GOT3 (cell line): ENCODE measurements around the gene MYT1.

Source experiments
- DNase-seq: peaks from one replicate; lab custom pipeline; 2025; ENCODE audit warnings: mixed read lengths; lab: John Stamatoyannopoulos, UW

MYT1 gene

GRCh38 chr20:64245746-64246595 is 81.7 kb downstream of the MYT1 start:
- no peak for DNase-seq

DNA sequence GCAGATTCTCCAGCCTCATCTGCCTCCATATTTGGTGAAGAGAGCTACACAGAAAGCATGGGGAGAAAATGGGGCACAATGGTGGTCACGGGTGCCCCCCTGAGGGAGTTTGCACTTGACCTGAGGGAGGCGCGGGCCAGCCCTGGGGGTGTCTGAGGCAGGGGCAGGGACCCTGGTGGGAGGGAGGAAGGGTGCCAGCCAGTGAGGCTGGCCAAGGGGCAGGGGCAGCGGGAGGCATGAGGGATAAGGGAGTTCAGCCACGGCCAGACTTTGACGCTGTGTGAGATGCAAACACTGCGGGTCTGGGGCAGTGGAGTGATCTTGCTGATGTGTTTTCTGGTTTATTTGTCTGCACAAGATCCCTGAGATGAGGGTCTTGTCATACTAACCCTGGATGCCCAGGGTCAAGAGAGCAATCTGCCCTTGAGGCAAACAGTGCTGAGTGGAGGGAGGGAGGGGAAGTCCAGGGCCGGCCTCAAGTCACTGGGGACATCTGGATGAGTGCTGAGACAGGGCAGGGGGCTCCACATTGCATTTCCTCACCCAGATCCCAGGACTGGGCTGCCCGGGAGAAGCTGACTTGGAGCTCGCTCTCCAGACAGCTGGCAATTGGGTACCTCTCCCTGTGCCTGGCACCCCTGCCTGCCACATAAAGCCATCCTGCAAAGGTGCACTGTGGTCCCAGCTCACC is 82.5 kb downstream of the MYT1 start:
- no peak for DNase-seq

GRCh38 chr20:64247307-64247618 is 83.0 kb downstream of the MYT1 start:
- DNase-seq, result no peak

GRCh38 chr20:64247970-64248841 is 84.0 kb downstream of the MYT1 start:
- DNase-seq, result no peak

DNA sequence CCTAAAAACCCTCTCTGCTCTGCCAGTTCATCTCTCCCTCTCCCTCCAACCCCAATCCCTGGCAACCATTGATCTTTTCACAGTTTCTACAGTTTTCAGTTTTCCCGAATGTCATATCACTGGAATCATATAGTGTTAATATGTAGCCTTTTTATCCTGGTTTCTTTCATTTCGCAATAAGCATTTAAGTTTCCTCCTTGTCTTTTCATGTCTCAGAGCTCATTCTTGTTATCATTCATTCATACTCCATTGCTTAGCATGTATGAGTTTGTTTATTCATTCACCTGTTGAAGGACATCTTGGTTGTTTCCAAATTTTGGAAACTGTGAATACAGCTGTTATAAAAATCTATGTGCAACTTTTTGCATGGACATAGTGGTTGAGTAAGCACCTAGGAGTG is 85.8 kb downstream of the MYT1 start:
- DNase-seq, result no peak

DNA sequence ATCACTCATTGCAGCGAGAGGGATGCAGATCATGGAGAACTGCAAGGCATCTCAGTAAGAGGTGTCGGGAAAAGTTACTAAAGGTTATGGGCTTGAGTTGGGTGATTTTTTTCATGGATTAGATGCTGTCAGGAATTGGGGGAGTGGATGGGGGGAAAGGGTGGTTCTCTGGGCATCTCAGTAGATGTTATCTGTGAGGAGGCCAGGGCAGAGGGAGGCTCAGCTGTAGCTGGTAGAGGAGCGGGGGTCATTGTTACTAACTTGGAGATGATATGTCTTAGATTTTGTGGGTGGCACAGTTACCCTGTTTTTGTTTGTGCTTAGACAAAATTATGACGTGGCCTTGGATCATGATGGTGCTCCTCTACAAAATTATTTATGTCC is 88.7 kb downstream of the MYT1 start:
- no peak for DNase-seq

DNA sequence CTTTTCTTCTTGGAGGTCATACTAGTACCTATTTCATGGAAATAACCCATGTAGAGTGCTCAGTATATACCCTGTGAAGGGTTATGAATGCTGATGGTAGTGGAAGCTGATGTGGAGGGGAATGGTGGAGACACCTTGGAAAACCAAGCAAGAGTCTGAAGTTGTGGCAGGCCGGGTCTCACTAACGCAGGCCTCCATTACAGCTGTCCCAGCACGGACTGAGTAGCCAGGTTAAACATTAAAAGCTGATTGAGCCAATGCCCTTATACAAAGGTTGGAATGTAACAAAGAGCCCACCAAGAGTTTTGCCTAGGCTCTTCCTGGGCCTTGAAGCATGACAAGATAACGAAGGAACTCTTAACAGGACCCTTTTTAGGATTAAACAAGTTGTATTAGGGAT is 89.2 kb downstream of the MYT1 start:
- DNase-seq, result no peak

- DNase-seq, result no peak
These were observed 89.9 kb downstream of the MYT1 start for GRCh38 chr20:64254156-64254555.

GRCh38 chr20:64254571-64255360 is 90.5 kb downstream of the MYT1 start:
- no peak for DNase-seq

DNA sequence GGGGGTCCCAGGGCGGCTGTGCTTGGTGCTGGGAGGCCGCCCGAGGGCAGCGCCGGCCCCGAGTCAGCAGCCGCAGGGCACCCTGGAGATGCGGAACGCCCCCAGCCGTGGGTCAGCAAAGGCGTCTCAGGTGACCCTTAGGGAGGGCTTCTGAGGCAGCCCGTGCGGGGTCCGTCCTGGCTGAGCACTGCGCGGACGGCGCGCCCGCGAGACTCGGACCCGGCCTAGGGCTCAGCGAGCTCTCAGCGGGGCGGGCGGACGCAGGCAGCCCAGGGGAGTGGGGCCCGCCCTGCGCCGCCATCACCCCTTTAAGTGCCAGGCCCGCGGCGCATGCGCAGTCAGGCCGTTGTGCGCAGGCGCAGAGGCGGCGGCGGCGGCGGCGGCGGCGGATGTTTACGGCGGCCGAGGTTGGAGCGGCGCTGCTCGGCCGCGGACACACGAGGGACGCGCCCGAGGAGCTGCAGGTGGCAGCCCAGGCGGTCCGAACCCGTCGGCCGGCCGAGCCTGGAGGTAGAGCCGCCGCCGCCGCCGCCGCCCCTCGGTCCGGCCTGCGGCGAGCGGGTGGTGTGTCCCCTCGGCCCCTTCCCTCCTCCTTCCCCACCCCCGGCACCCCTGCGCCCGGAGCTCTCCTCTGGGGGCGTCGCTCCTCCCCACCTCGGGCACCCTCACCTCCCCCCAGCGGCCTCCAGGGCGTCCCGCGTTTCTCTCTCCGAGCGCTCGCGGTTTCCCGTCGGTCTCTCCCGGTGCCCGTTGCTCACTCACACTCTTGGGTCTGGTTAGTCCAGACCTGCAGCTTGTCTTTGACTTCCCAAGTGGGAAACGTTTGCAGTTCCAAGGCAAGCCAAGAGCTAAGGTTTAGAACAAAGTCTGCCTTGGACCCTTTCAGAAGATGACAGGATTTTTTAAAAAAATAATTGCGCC is 91.4 kb downstream of the MYT1 start, which contains the start of gene PCMTD2:
Gene PCMTD2 (plus strand): TSS at position 388 of the 921 bp plus-strand sequence. CDS start 4,218 bp downstream, outside the sequence.
- DNase-seq, result peak; percentile 65

GRCh38 chr20:64256282-64256935 is 92.2 kb downstream of the MYT1 start:
- DNase-seq, result no peak

DNA sequence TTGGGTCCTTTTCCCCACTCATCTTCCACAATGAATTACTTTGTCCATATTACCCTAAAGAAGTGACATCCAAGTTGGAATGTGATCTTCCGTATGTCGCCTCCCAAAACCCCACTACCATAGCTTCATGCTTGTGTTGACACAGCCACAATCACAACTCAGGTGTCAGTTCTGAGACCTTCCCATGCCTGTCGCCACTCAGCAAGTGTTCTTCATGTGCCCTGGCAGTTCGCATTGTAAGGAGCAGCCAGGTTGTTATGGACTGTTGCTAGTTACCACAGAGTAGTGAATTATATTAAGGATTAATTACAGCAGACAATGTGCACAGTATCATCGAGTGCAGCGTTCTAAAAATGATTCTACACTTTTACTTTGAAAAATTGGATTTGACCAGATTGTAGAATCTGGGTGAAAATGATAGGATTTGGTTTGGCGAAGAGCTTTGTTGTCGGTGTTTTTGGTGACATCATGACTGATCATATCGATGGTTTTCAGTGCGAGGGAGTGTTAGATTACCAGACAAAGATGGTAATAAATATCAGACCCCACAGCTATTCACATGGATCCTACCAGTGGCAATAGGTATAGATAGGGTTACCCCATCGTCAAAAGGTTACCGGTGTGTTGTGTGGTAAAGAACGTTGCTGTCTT is 93.0 kb downstream of the MYT1 start:
- DNase-seq, result no peak

DNA sequence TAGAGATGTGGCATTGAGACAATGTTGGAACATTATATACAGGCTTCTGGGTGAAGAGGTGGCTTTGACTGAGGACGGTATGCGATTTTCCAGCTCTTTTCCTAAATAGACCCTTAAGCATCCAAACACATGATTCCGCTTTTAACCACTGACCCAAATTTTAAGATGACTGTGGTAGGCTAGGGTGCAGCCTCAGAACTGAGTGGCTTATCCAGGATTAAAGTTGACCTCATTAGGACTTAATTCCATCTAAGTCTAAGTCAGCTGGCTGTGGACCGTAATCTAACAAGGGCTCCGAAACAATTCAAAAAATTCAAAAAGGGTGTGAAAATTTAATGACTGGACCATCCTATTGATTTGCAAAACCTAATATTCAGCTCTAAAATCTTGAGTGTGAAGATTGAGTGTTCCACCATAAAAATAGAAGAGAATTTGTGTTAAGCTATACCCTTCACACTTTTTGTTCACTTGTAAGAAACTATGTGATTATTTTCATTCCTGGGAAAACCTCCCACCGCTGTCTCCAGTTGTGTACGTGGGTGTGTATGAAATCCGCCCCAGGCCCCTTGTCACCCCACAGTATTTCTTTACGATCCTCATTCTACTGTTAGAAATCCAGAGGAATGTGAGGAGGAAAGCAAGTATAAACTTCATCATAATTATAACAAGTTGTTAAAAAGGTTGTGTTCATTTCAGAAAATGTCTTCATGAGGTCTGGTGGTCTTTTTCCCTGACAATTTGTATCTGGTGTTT is 94.0 kb downstream of the MYT1 start:
- no peak for DNase-seq

DNA sequence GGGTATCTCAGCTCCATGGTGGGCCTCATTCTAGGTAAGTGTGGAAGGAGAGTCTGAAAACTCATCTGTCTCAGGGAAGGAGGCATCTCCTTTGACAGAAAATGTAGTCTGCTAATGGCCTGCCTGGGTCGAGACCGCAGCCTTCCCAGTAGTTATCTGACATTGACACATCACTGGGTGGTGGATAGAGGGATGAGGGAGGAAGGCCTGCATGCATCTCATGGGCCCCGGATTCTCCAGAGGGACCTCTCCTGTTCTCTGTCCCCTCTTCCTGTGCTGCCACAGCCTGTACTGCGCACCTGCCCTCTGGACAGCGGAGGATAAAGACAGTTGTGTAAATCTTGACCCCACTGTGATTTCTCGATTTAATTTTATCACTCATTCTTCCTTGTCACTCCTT is 96.0 kb downstream of the MYT1 start:
- no peak for DNase-seq

DNA sequence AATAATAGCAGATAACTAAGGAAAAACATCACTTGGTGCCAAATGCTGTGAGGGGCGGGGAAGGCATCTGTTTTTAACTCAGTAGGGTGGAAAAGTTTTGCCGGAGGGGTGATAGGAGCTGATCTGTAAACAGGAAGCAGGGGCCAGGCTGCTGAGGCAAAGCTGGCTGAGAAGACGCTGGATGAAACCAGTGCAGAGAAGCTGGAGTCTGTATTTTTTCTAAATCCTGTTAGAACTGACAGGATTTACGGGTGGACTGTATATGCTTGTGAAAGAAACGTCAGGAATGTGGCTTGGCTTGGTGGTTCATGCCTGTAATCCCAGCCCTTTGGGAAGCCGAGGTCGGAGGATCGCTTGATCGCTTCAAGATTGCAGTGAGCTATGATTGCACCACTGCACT is 96.9 kb downstream of the MYT1 start:
- DNase-seq, result no peak

DNA sequence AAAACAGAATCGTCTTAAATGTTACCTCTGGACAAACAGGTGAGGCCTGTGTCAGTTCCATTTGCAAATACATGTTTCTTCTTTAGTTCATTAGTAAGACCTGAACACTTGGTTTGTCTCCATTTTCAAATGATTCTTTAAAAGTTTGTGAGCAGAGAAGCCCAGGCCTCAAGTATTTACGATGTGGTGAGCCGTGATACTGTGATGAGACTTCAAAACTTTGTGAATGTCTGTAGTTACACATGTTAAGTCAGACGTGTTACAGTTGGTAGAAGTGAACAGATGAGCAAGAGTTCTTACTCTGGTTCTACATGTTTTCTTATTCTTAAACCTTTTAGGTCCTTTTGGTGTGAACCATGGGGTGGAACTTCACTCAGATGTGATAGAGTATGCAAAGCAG is 99.8 kb downstream of the MYT1 start:
- no peak for DNase-seq

- no peak for DNase-seq
These were observed 100.9 kb downstream of the MYT1 start for GRCh38 chr20:64265201-64265600.

GRCh38 chr20:64266988-64267387 is 102.7 kb downstream of the MYT1 start:
- DNase-seq, result no peak

GRCh38 chr20:64268174-64268573 is 103.9 kb downstream of the MYT1 start:
- DNase-seq, result no peak
